Stimulated activated CD8-positive, alpha-beta memory T cell treated with anti-CD3 and anti-CD28 coated beads, Interleukin-4, amount 100 ng/mL, for 48 hours (primary cell): ENCODE measurements around the gene PKMYT1.
"Not testable (repeated sequence)": the region's sequence is repeated elsewhere in the genome, so short reads cannot be mapped to it uniquely, and the experiment has no call there.

Source experiments
- DNase-seq: peaks from one replicate; pipeline ENCODE4 v3.0.0-alpha.2; 2020

Gene PKMYT1

GRCh38 chr16:2955779-2956578 is 24.3 kb downstream of the PKMYT1 start:
- DNase-seq = no peak

GRCh38 chr16:2955438-2955778 is 24.8 kb downstream of the PKMYT1 start:
- no peak for DNase-seq

- no peak for DNase-seq
Measured at GRCh38 chr16:2954656-2955381, 25.4 kb downstream of the PKMYT1 start.

DNA sequence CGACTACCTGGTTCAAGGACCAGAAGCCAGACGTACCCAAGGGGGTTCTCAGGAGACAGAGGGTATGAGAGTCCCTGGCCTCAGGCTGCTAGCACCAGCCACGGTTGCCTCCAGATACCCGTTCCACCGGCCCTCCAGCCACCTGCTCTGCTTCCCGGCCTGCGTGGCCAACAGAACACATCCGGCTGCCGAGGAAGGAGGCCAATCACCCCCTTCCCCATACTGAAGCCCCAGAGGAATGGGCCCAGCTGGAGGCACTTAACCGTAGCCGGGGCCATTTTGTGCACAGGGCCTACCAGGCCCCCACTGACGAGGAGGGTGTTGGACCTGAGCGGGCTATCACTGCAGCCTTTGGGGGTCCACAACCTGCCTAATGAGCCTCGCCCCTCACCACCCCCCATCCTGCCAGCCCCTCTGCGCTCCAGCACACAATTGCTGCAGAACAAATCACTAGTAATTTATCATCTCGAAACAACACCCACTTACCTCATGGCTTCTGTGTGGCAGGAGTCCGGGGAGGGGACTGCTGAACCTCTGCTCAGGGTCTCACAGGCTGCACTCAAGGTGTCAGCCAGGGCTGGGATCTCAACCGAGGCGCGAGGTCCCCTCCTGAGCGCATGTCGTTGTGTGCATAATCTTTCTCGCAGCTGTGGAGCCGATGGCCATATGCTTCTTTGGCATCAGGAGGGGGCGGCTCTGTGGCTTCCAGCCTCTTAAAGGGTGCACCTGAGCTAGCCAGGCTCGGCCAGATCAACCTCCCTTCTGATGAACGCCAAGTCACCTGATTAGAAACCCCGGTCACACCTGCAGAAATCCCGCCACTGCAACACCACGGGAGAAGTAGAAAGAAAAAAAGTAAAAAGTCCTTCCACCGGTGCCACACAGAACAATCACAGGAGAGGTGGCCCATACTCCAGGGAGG is 26.3 kb downstream of the PKMYT1 start:
- DNase-seq = no peak

DNA sequence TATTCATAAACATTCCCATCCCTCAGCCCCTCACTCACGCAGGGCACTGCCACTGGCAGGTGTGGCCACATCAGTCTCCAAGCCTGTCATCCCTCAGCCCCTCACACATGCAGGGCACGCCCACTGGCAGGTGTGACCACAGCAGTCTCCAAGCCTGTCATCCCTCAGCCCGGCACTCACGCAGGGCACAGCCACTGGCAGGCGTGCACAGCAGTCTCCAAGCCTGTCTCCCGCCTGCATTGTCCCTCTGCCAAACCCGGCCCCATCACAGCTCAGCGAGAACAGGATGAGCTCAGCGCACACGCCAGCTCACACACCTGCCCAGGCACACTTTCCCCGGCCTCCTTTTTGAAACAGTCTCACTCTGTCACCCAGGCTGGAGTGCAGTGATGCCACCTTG is 27.6 kb downstream of the PKMYT1 start:
- no peak for DNase-seq

DNA sequence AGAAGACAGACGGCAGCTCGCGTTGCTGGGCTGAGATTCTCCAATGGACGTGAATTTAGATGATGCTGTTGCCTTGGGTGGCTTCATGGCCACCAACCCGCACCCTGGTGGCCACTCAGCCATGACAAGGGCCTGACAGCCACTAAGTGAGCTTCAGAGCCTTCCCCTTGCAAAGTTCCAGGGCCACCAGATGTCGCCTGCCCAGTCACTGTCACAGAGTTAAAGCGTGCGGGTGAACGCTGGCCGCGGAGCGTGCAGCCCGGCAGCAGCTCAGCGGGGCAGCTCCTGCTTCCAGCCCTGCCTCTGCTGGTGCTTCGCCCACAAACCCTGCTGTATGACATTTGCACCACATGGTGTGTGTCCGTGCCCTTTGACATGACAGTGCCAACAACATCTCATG is 29.5 kb downstream of the PKMYT1 start:
- DNase-seq = no peak

DNA sequence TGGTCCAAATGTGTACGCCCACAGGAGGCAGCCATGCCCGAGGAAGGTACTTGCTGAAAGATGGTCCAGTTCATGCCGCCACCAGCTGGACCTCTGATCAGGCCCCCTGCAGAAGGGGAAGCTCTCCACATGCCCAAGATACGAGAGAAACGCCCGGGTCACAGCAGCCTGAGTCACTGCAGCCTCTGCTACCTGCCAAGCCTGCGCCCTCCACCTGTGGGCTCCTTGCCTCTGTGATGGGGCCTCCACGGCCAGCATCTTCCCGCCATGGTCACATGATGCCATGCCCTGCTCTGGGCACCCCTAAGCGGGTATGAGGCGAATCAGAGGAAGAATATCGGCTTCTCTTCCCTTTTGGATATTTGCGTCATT is 29.9 kb downstream of the PKMYT1 start:
- DNase-seq = no peak

DNA sequence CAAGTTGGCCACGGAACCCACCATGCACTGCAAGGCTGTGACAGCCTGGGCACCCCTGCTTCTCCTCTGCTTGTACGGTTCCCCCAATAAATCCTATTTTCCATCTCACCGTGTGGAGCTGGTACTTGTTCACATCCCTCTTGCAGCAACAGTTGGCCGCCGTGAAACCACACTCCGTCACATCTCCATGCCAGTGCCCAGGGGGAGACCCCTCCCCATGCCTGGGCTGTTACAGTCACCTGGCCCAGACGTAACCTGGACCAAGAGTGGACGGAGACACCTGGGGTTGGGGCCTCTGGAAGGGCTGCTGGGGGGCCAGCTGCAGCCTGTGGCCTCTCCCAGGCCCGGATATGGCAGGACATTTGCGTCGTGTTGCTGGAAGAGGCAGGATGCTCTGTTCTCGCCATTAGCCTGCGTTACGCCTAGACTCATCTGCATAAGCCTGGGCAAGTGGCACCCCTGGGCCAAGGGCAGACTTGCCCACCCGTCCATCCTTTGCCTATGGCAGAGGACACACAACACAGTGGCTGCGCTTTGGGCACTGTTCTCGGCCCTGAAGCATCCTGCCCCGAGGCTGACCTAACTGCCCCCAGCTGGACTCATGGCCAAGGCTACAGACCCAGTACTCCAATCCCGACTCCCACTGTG is 30.4 kb downstream of the PKMYT1 start:
- no peak for DNase-seq

DNA sequence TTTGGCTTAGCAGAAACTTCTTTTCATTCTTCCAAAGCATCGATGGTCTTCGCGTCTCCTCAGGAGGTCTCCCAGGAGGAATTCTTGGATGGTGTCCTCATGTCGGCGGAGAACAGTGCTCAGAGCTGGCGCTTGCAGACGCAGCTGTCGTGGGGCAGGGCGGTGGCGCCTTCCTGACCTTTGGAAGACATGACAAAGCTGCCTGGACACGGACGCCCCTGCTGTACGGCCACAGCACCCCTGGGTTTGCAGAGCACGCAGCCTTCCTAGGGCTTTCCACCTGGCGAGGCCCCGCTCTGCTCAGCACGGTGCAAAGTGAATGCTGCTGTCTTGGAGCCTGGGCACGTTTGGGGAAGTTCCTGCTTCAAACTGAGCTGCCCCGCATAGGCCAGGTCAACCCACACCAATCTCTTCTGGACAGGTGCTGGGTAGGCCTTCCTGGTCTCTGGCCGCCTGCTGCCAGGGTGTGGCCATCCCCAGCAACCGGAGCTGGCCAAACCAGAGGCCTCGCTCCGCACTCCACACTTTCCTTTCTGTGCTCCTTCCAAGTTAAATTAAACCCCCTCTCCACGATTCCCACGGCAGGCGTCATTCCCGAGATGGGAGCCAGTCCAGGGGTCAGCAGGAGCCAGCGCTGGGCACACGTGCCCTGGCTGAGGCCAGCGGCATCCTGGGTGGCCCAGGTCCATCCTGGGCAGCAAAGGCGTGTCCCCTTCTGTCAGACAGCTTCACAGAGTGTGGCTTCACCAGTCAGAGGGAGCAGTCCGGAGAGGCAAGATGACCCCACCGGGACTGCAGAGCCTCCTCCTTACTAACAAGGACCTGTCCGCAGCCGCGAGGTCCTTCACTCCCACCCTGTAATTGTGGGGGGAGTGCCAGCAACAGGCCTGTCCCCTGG is 31.2 kb downstream of the PKMYT1 start:
- DNase-seq = no peak

GRCh38 chr16:2946649-2947048 is 33.6 kb downstream of the PKMYT1 start:
- DNase-seq = no peak

DNA sequence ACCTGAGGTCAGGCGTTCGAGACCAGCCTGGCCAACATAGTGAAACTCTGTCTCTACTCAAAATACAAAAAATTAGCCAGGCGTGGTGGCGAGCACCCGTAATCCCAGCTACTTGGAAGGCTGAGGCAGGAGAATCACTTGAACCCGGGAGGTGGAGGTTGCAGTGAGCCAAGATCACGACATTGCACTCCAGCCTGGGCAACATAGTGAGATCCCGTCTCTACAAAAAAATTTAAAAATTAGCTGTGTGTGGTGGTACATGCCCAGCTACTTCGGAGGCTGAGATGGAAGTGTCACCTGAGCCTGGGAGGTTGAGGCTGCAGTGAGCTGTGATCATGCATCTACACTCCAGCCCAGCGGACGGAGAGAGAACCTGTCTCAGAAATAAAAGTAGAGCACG is 36.5 kb downstream of the PKMYT1 start:
- DNase-seq = not testable (repeated sequence)

DNA sequence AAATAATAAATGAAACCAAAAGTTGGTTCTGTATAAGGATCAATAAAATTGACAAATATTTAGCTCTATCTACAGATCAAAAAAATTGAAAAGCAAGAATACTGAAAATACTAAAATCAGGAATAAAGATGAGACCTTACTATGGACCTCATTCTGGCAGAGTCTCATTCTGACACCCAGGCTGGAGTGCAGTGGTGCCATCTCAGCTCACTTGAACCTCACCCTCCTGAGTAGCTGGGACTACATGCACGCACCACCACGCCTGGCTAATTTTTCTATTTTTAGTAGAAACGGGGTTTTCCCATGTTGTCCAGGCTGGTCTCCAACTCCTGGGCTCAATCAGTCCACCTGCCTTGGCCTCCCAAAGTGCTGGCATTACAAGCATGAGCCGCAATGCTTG is 38.2 kb downstream of the PKMYT1 start:
- no peak for DNase-seq

- DNase-seq = no peak
Measured at GRCh38 chr16:2939968-2940367, 40.3 kb downstream of the PKMYT1 start.

DNA sequence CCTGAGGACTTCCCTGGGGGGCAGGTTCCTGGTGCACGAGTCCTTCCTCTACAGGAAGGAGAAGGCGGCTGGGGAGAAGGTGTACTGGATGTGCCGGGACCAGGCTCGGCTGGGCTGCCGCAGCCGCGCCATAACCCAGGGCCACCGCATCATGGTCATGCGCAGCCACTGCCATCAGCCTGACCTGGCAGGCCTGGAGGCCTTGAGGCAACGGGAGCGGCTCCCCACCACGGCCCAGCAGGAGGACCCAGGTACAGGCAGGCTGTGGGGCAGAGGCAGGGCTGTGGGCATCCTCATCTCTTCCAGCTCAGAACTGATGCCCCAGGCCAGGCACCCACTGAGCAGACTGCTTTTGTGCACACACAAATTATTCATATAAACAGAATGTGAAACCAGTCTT is 42.0 kb downstream of the PKMYT1 start:
- DNase-seq = no peak

DNA sequence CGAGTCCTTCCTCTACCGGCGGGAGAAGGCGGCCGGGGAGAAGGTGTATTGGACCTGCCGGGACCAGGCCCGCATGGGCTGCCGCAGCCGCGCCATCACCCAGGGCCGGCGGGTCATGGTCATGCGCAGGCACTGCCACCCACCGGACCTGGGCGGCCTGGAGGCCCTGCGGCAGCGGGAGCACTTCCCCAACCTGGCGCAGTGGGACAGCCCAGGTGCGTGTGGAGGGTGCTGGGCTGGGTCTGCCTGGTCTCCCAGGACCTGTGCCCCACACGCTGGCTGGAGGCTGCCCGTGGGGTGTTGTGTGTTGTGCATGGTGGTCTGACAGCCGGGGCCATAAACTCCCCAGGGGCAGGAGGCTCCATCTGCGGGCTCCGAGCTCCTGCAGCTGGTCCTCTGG is 43.1 kb downstream of the PKMYT1 start:
- no peak for DNase-seq

- DNase-seq = no peak
Measured at GRCh38 chr16:2936436-2937011, 43.7 kb downstream of the PKMYT1 start.

DNA sequence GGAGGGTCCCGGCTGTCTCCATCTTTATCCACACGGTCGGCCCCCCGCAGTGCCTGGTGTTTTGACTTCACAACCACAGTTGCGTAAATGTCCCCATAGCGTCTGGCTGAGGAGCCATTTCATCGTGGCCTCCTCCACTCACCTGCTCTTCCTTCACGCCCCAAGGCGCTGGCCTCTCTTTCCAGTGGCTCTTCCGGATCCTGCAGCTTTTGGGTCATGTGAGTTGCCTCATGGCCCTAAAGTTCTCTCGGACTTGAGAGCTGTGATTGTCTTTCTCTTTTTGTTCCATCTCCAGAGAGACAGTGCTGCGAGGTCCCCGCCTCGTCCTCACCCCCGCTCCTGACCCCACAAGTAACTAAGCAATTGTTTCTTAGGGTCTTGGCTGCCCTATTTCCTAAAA is 45.8 kb downstream of the PKMYT1 start:
- no peak for DNase-seq

DNA sequence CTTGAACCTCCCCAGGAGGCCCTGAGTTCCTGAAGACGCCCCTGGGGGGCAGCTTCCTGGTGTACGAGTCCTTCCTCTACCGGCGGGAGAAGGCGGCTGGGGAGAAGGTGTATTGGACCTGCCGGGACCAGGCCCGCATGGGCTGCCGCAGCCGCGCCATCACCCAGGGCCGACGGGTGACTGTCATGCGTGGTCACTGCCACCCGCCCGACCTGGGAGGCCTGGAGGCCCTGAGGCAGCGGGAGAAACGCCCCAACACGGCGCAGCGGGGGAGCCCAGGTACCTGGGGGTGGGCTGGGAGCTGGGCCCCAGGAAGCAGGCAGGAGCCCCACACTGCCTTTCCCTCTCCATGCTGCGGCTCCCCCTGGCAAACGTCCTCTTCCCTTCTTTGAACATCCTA is 46.5 kb downstream of the PKMYT1 start:
- DNase-seq = no peak

GRCh38 chr16:2933136-2933535 is 47.1 kb downstream of the PKMYT1 start:
- no peak for DNase-seq

DNA sequence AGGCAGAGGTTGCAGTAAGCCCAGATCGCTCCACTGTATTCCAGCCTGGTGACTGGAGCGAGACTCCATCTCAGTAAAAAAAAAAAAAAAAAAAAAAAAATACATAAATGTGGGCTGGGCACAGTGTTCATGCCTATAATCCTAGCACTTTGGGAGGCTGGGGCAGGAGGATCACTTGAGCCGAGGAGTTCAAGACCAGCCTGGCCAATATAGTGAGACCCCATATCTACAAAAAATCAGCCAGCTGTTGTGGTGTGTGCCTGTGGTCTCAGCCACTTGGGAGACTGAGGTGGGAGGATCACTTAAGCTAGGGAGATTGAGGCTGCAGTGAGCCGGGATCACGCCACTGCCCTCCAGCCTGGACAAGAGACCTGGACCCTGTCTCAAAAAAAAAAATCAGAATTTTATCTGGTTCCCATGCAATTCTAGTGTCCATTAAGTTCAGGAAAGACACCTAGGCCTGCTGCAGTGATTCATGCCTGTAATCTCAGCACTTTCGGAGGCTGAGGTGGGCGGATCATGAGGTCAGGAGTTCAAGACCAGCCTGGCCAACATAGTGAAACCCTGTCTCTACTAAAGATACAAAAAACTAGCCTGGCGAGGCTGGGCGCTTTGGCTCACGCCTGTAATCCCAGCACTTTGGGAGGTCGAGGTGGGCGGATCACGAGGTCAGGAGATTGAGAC is 48.9 kb downstream of the PKMYT1 start:
- not testable (repeated sequence) for DNase-seq

- no peak for DNase-seq
Measured at GRCh38 chr16:2930236-2930635, 50.0 kb downstream of the PKMYT1 start.
